ENCODE data around the gene PAX5.

DNA sequence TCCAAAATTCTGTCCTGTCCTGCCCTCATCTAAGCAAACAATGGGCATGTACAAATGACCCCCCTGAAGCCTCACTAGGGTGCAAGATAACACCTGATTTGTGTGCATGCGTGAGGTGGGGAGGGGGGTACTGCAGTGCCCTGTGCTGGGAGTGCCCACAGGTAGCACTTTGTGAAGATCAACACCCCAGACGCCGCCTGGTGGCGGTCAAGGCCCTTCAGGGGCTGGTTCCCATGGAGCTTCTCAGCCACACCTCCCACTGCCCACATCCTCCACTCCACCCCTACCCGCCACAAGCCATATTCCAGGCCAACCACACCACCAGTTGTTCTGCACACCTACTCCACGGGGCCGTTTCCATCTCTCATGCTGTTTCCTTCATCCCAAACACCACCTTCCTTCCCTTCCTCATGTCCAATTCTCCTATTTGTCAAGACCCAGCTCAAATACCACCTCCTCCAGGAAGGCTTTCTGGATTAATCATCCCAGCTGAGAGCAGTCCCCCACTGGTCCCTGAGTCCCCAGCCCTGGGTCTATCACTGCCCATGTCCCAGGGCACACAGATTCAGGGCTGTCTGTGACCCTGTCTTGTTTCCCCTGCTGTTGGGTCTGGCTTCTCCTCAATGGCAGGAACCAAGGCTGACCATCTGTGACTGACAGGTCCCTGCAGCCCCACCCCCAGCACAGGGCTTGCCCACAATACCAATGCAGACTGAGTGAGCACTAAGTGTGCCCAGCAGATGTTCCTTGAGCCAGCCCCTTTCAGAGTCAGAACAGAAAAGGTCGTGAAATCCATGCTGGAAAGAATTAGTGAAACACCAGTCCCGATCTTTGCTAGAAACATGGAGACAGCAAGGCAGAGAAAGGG, 178.4 kb downstream of the PAX5 start:
- TF ChIP-seq, protein P1, sequence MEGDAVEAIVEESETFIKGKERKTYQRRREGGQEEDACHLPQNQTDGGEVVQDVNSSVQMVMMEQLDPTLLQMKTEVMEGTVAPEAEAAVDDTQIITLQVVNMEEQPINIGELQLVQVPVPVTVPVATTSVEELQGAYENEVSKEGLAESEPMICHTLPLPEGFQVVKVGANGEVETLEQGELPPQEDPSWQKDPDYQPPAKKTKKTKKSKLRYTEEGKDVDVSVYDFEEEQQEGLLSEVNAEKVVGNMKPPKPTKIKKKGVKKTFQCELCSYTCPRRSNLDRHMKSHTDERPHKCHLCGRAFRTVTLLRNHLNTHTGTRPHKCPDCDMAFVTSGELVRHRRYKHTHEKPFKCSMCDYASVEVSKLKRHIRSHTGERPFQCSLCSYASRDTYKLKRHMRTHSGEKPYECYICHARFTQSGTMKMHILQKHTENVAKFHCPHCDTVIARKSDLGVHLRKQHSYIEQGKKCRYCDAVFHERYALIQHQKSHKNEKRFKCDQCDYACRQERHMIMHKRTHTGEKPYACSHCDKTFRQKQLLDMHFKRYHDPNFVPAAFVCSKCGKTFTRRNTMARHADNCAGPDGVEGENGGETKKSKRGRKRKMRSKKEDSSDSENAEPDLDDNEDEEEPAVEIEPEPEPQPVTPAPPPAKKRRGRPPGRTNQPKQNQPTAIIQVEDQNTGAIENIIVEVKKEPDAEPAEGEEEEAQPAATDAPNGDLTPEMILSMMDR (tag by site-specific recombination; IDR thresholded peaks at IDR 0.05) = no peak
- TF ChIP-seq BCL11A (tag by site-specific recombination; IDR thresholded peaks at IDR 0.05; ENCODE audit: low read depth) (no peak), ZNF792 (tag by site-specific recombination; IDR thresholded peaks at IDR 0.05) (no peak)

Data from HEK293 (cell line).